ENCODE measurements around the gene TCERG1L.

TCERG1L gene

DNA sequence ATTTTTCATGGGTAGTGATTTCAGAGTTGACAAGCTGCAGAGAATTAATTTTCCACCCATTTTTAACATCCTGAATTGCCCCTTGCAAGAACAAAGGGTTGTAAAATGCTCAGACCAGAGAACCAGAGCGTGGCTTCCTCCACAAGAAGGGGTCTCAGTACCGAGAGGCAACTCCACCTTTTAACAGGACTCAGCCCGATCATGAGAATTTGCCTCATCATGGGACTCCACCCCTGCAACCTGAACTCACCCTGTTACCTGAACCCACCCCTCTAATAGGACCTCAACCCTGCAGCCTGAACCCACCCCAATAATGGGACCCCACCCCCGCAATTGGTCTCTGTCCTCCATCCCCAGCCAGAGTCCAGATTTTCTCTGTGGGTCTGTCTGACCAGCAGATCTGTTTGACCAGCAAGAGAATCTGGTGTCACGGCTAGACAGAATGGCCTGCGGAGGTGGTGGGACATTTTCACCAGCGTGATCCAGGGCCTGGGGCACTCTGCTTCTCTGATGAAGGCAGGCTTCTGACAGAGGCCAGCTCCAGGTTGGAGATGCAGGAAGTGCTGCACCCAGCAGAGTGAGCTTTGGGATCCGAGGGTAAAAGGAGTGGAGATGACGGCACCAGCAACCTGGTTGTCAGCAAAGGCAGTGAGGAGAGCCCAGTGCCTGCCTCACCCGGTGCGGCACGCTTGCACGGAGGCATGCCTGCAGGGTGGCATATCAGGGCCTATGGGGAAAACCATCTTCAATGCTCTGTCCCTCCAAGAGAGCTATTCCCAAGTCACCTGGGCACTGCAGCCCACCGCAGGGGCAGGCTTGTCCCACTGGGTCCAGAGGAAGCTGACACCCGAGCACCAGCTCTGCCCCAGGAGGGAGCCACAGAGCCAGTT is 136.6 kb downstream of the TCERG1L start:
- H3F3A ChIP-seq (ENCODE audit: insufficient read depth): no peaks in the 10 kb centered on the region
- no peak overlapping the region for H3K27ac ChIP-seq (ENCODE audit: low read depth, low read length)
- no peak overlapping the region for H3K4me3 ChIP-seq (ENCODE audit: insufficient read depth, low read length, poor library complexity, severe bottlenecking)
- TF ChIP-seq, protein P1, sequence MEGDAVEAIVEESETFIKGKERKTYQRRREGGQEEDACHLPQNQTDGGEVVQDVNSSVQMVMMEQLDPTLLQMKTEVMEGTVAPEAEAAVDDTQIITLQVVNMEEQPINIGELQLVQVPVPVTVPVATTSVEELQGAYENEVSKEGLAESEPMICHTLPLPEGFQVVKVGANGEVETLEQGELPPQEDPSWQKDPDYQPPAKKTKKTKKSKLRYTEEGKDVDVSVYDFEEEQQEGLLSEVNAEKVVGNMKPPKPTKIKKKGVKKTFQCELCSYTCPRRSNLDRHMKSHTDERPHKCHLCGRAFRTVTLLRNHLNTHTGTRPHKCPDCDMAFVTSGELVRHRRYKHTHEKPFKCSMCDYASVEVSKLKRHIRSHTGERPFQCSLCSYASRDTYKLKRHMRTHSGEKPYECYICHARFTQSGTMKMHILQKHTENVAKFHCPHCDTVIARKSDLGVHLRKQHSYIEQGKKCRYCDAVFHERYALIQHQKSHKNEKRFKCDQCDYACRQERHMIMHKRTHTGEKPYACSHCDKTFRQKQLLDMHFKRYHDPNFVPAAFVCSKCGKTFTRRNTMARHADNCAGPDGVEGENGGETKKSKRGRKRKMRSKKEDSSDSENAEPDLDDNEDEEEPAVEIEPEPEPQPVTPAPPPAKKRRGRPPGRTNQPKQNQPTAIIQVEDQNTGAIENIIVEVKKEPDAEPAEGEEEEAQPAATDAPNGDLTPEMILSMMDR (IDR thresholded peaks at IDR 0.05; ENCODE audit: insufficient read depth, low read length, poor library complexity, severe bottlenecking): no peak
- TF ChIP-seq EZH2phosphoT487 (conservative IDR thresholded peaks at IDR 0.05; ENCODE audit: low read length): no peak
- H3K9me3 ChIP-seq (ENCODE audit: insufficient read depth, low read length): peaks cover 7% of the 10 kb centered on the region; the same call in 1 of the 2 replicates
- no peaks in the 10 kb centered on the region for H3K27me3 ChIP-seq (ENCODE audit: low read length)
- no peaks in the 10 kb centered on the region for H4K20me1 ChIP-seq (ENCODE audit: low read depth, low read length)
- H3K36me3 ChIP-seq (ENCODE audit: low read length): no peaks in the 10 kb centered on the region
- no peak overlapping the region for H3K4me2 ChIP-seq (ENCODE audit: low read depth, low read length, poor library complexity, severe bottlenecking)
- no peak overlapping the region for H3K9ac ChIP-seq (ENCODE audit: low read length)
- H3K9me2 ChIP-seq (replicated peaks; ENCODE audit: insufficient read depth, low read length): no peaks in the 10 kb centered on the region
- H2AFZ ChIP-seq (ENCODE audit: low read depth, low read length, severe bottlenecking): no peak overlapping the region
- no peaks in the 10 kb centered on the region for H3K79me2 ChIP-seq (ENCODE audit: insufficient read depth, low read length)

- Histone ChIP-seq H3K9me3 (ENCODE audit: insufficient read depth, low read length) (peaks cover 7% of the 10 kb centered on the region; the same call in 1 of the 2 replicates), H4K20me1 (ENCODE audit: low read depth, low read length) (no peaks in the 10 kb centered on the region), H3F3A (ENCODE audit: insufficient read depth) (no peaks in the 10 kb centered on the region), H3K36me3 (ENCODE audit: low read length) (no peaks in the 10 kb centered on the region), H3K4me3 (ENCODE audit: insufficient read depth, low read length, poor library complexity, severe bottlenecking) (no peak overlapping the region), H3K4me2 (ENCODE audit: low read depth, low read length, poor library complexity, severe bottlenecking) (no peak overlapping the region), H3K9me2 (replicated peaks; ENCODE audit: insufficient read depth, low read length) (no peaks in the 10 kb centered on the region), H3K27ac (ENCODE audit: low read depth, low read length) (no peak overlapping the region), H2AFZ (ENCODE audit: low read depth, low read length, severe bottlenecking) (no peak overlapping the region), H3K79me2 (ENCODE audit: insufficient read depth, low read length) (no peaks in the 10 kb centered on the region), H3K9ac (ENCODE audit: low read length) (no peak overlapping the region), H3K27me3 (ENCODE audit: low read length) (no peaks in the 10 kb centered on the region)
- TF ChIP-seq, protein P1 (IDR thresholded peaks at IDR 0.05; ENCODE audit: insufficient read depth, low read length, poor library complexity, severe bottlenecking): no peak
- no peak for TF ChIP-seq EZH2phosphoT487 (conservative IDR thresholded peaks at IDR 0.05; ENCODE audit: low read length)
Observed at GRCh38 chr10:131174211-131174565, 137.3 kb downstream of the TCERG1L start.

- no peaks in the 10 kb centered on the region for H3K9me2 ChIP-seq (replicated peaks; ENCODE audit: insufficient read depth, low read length)
- no peak overlapping the region for H3K4me3 ChIP-seq (ENCODE audit: insufficient read depth, low read length, poor library complexity, severe bottlenecking)
- peaks cover 7% of the 10 kb centered on the region; the same call in 1 of the 2 replicates for H3K9me3 ChIP-seq (ENCODE audit: insufficient read depth, low read length)
- no peak overlapping the region for H3K4me2 ChIP-seq (ENCODE audit: low read depth, low read length, poor library complexity, severe bottlenecking)
- no peaks in the 10 kb centered on the region for H3K27me3 ChIP-seq (ENCODE audit: low read length)
- H3K9ac ChIP-seq (ENCODE audit: low read length): no peak overlapping the region
- no peaks in the 10 kb centered on the region for H3K79me2 ChIP-seq (ENCODE audit: insufficient read depth, low read length)
- no peaks in the 10 kb centered on the region for H3K36me3 ChIP-seq (ENCODE audit: low read length)
- no peak overlapping the region for H2AFZ ChIP-seq (ENCODE audit: low read depth, low read length, severe bottlenecking)
- no peaks in the 10 kb centered on the region for H3F3A ChIP-seq (ENCODE audit: insufficient read depth)
- no peaks in the 10 kb centered on the region for H4K20me1 ChIP-seq (ENCODE audit: low read depth, low read length)
- H3K27ac ChIP-seq (ENCODE audit: low read depth, low read length): no peak overlapping the region
- TF ChIP-seq EZH2phosphoT487 (conservative IDR thresholded peaks at IDR 0.05; ENCODE audit: low read length): no peak
- TF ChIP-seq, protein P1 (IDR thresholded peaks at IDR 0.05; ENCODE audit: insufficient read depth, low read length, poor library complexity, severe bottlenecking): no peak
Observed at GRCh38 chr10:131173484-131174210, 137.9 kb downstream of the TCERG1L start.

Data from SU-DHL-6 (cell line).